Thyroid gland (tissue), 4 donors: ENCODE results near the gene HK2. TPM values are rescaled to one million over a fixed set of nuclear protein-coding genes. Genes with fewer than 3 reads are reported as not detected.
"Not testable (repeated sequence)": the region's sequence is repeated elsewhere in the genome, so short reads cannot be mapped to it uniquely, and the experiment has no call there.

Experiments used
- DNase-seq, 2 donors: peaks; one replicate each; pipeline ENCODE4 v3.0.0-alpha.2; 2019
- H3K27ac ChIP-seq, 3 donors: fragments of 200-600 bp; sonication (generic); 1 replicate in 2 of 3; 2 replicates in 1 of 3; pipeline ENCODE4 v1.5.1; 2016 to 2019; ENCODE audit warnings: mild to moderate bottlenecking in 1 of 3, moderate library complexity in 1 of 3
- H3K27me3 ChIP-seq: fragments of 200-600 bp; sonication (generic); one replicate; pipeline ENCODE4 v1.5.1; 2019
- H3K36me3 ChIP-seq, 2 donors: fragments of 200-600 bp; sonication (generic); one replicate each; pipeline ENCODE4 v1.5.1; 2016 to 2019
- H3K4me1 ChIP-seq, 2 donors: fragments of 200-600 bp; sonication (generic); one replicate each; pipeline ENCODE4 v1.5.1; 2017 to 2019
- H3K4me3 ChIP-seq, 3 donors: fragments of 200-600 bp; sonication (generic); replicated peaks in 1 of 3; 1 replicate in 2 of 3; 2 replicates in 1 of 3; pipeline ENCODE4 v1.5.1; 2016; ENCODE audit warnings: mild to moderate bottlenecking in 1 of 3
- H3K9me3 ChIP-seq: fragments of 200-600 bp; sonication (generic); one replicate; pipeline ENCODE4 v1.5.1; 2017
- POLR2A ChIP-seq, 2 donors: fragments of 450-650 bp; IDR thresholded peaks; one replicate each; pipeline ENCODE4 v1.6.1; 2017; ENCODE audit warnings: antibody characterized with exemption in 2 of 2, mild to moderate bottlenecking in 2 of 2, moderate library complexity in 1 of 2
- WGBS, 2 donors: methylation state at CpG; one replicate each; pipeline ENCODE4 v1.1.5; 2017; 5-methylcytosine and 5-hydroxymethylcytosine counted together
- intact Hi-C: fragments of 100-400 bp; cut with DNase I; formaldehyde crosslinking; loops from one replicate; pipeline ENCODE4 v1.15.1; 2023
- total RNA-seq, 4 donors: library from RNA; depleted of rRNA; stranded (reverse); fragments of >200 nt; gene quantifications; one replicate each; pipeline ENCODE4 v1.2.3, GENCODE V29; 2016
- TF ChIP-seq, protein P1 (sequence below), 6 experiments: fragments of 200-600 bp in 3 of 6; fragments of 450-650 bp in 3 of 6; sonication (generic) in 3 of 6; IDR thresholded peaks; one replicate each; pipeline ENCODE4 v1.5.1; 2016 to 2019; ENCODE audit warnings: antibody characterized with exemption in 6 of 6, mild to moderate bottlenecking in 2 of 6, inconsistent platforms in 1 of 6, moderate library complexity in 1 of 6

Gene HK2
- total RNA-seq, 4 donors from 2014 or later: 6.7 to 47.8 (median 26.9) TPM

DNA sequence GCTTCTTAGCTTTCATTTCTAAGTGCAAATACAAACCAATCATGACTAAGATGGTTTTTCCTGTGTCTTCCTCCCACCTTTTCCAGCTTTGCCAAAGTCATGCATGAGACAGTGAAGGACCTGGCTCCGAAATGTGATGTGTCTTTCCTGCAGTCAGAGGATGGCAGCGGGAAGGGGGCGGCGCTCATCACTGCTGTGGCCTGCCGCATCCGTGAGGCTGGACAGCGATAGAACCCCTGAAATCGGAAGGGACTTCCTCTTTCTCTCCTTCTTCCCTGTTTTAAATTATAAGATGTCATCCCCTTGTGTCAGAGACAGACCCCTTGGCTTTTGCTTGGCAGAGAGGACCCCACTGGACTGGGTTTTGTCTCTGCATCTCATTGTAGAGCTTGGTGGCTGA lies 56.8 kb downstream of the HK2 start:
- peaks cover 13 to 29% of the 10 kb centered on the region in 2 donors for H3K36me3 ChIP-seq
- TF ChIP-seq, protein P1, sequence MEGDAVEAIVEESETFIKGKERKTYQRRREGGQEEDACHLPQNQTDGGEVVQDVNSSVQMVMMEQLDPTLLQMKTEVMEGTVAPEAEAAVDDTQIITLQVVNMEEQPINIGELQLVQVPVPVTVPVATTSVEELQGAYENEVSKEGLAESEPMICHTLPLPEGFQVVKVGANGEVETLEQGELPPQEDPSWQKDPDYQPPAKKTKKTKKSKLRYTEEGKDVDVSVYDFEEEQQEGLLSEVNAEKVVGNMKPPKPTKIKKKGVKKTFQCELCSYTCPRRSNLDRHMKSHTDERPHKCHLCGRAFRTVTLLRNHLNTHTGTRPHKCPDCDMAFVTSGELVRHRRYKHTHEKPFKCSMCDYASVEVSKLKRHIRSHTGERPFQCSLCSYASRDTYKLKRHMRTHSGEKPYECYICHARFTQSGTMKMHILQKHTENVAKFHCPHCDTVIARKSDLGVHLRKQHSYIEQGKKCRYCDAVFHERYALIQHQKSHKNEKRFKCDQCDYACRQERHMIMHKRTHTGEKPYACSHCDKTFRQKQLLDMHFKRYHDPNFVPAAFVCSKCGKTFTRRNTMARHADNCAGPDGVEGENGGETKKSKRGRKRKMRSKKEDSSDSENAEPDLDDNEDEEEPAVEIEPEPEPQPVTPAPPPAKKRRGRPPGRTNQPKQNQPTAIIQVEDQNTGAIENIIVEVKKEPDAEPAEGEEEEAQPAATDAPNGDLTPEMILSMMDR (IDR thresholded peaks at IDR 0.05): no peak
- no peak for TF ChIP-seq POLR2A (IDR thresholded peaks at IDR 0.05)

DNA sequence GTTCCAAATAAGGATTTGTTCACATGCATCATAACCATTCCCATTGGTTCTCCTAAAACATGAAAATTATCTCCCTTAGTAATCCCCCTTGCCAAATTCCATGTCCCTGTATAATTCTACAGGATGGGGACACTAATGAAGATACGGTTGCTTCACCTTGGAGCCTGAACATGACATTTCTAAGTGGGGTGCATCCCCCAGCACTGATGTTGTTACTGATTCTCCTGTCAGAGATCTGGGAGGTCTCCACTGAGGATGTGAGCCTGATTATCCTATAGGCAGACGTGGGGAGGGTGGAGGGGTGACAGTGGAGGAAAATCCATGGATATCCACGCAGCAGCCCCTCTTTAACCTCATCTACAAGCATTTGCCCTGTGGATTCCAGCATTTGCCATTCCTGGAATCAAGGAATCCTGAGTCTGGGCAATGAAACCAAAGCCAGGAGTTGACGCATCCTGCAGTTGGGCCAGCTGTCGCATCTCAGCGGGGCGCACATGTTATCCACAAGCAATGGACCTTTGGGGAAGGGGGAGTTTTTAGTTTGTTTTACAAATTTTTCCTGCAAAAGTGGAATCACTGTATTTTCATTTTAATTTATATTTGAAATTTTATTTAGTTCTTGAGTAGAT lies 57.3 kb downstream of the HK2 start:
- peaks cover 13 to 29% of the 10 kb centered on the region in 2 donors for H3K36me3 ChIP-seq
- no peaks in the 10 kb centered on the region for H3K9me3 ChIP-seq
- no peaks in the 10 kb centered on the region for H3K4me1 ChIP-seq
- TF ChIP-seq POLR2A (IDR thresholded peaks at IDR 0.05): no peak
- TF ChIP-seq, protein P1 (IDR thresholded peaks at IDR 0.05): no peak
- WGBS, 2 donors: 83 to 84% methylated on average over 7 of the region's 7 CpGs
- intact Hi-C loops: no loop called here
- no peak overlapping the region for H3K4me3 ChIP-seq
- H3K27ac ChIP-seq: no peak overlapping the region
- no peaks in the 10 kb centered on the region for H3K27me3 ChIP-seq
- no peak for DNase-seq

More for the DNA sequence above, 56.8 kb downstream of the HK2 start:
- Histone ChIP-seq H3K27me3 (no peaks in the 10 kb centered on the region), H3K4me3 (no peak overlapping the region), H3K27ac (no peak overlapping the region), H3K4me1 (no peaks in the 10 kb centered on the region), H3K9me3 (no peaks in the 10 kb centered on the region)
- 91% methylated on average over 8 of the region's 8 CpGs for WGBS, 2 donors
- DNase-seq: no peak
- intact Hi-C loops: no loop called here

DNA sequence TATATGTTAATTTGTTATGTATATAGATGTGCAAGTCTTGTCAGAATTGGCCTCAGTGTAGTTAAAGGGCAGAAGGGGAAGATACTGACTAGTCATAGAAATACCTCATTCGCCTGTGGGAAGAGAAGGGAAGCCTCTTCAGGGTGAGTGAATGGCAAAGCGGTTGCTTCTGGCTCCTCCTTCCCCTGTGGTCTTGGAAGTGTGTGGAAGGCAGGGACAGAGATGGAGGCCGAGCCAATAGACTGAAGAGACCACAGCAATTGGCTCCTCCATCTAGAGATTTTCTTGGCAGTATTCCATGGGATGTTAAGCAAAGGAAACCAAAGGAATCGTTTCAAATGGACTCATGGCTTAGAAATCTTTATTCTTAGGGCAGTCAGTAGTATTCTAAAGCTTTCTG lies 57.9 kb downstream of the HK2 start:
- not testable (repeated sequence) for H3K27me3 ChIP-seq

DNA sequence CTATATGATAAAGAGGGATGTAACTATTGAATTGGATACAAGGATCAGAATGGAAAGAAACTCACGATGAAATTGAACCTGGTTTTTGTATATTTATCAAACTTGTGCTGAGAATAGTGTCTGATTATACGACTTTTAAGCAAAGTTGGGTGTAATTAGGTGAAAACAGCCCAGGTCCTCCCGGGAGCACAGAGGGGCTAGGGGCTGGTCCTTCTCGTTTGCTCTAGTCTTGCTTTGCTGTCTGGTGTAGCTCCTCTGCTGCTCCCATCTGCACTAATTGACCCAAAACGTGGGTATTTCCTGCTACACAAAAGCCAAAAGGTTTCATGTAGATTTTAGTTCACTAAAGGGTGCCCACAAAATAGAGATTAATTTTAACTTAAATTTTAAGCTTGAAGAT lies 58.7 kb downstream of the HK2 start:
- Histone ChIP-seq H3K9me3 (no peaks in the 10 kb centered on the region), H3K4me3 (no peak overlapping the region), H3K36me3 (peaks cover 5 to 24% of the 10 kb centered on the region in 2 donors), H3K27ac (no peak overlapping the region), H3K4me1 (no peaks in the 10 kb centered on the region), H3K27me3 (no peaks in the 10 kb centered on the region)
- WGBS, 2 donors: 91 to 93% methylated on average over 5 of the region's 5 CpGs
- DNase-seq: no peak
- intact Hi-C loops: no loop called here
- TF ChIP-seq POLR2A (IDR thresholded peaks at IDR 0.05): no peak
- TF ChIP-seq, protein P1 (IDR thresholded peaks at IDR 0.05): no peak

More for the DNA sequence above, 57.9 kb downstream of the HK2 start:
- intact Hi-C loops, H3K9me3 ChIP-seq, H3K4me3 ChIP-seq, H3K4me1 ChIP-seq, H3K27ac ChIP-seq, DNase-seq: not testable (repeated sequence)
- WGBS, 2 donors: 76 to 81% methylated on average over 4 of the region's 4 CpGs
- H3K36me3 ChIP-seq: peaks cover 8 to 25% of the 10 kb centered on the region in 2 donors

DNA sequence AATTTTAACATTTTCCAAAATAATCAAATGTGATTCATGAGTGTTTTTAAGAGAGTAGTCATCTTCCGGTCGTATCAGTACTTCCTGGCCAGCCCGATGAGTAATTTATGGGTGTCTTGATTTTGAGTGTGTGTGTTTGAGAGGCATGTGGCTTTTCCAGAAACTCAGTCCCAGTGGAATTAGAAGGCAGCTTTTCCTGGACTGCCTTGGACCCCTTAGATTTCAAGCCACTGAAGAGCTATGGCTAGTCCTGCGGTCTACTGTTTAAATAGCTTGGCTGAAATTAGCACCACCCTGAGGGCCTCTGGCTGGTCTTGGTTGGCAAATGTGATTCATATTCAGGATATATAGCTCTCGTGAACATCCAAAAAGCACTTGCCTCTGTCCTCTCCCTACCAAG lies 59.4 kb downstream of the HK2 start:
- Histone ChIP-seq H3K9me3 (no peaks in the 10 kb centered on the region), H3K4me3 (no peak overlapping the region), H3K4me1 (no peaks in the 10 kb centered on the region), H3K27ac (no peak overlapping the region), H3K27me3 (no peaks in the 10 kb centered on the region), H3K36me3 (peaks cover 1 to 20% of the 10 kb centered on the region in 2 donors)
- WGBS, 2 donors: 69 to 82% methylated on average over 5 of the region's 5 CpGs
- intact Hi-C loops: no loop called here
- DNase-seq: no peak
- TF ChIP-seq, protein P1 (IDR thresholded peaks at IDR 0.05): no peak
- no peak for TF ChIP-seq POLR2A (IDR thresholded peaks at IDR 0.05)
